Adrenal gland (tissue), 19 donors: Measurements from ENCODE around the gene CSRP1. TPM values are rescaled to one million over a fixed set of nuclear protein-coding genes. Genes with fewer than 3 reads are reported as not detected.

Experiments used
- DNase-seq, 7 donors: peaks; one replicate each; pipeline ENCODE4 v3.0.0-alpha.2; 2019 to 2020
- H3K27ac ChIP-seq, 5 donors: fragments of 200-600 bp; sonication (generic) in 4 of 5; 1 replicate in 3 of 5; 2 replicates in 2 of 5; pipeline versions ENCODE4 v1.5.1 to v1.8.0; 2016 to 2020; ENCODE audit warnings: mild to moderate bottlenecking in 1 of 5
- H3K27me3 ChIP-seq: fragments of 200-600 bp; 2 replicates; pipeline ENCODE4 v1.8.0; 2021
- H3K36me3 ChIP-seq, 2 donors: fragments of 200-600 bp; replicated peaks in 1 of 2; 1 replicate in 1 of 2; 2 replicates in 1 of 2; pipeline versions ENCODE4 v1.5.1 to v1.8.0; 2018 to 2022
- H3K4me1 ChIP-seq, 2 donors: fragments of 200-600 bp; replicated peaks in 1 of 2; 1 replicate in 1 of 2; 2 replicates in 1 of 2; pipeline versions ENCODE4 v1.5.1 to v1.8.0; 2018 to 2021
- H3K4me3 ChIP-seq, 4 donors: fragments of 200-600 bp; sonication (generic) in 3 of 4; one replicate each; pipeline ENCODE4 v1.5.1; 2016 to 2018
- H3K9me3 ChIP-seq, 3 donors: fragments of 200-600 bp; sonication (generic) in 1 of 3; replicated peaks in 1 of 3; 1 replicate in 2 of 3; 2 replicates in 1 of 3; pipeline versions ENCODE4 v1.5.1 to v1.8.0; 2016 to 2021
- CTCF ChIP-seq, 6 experiments: fragments of 450-650 bp in 4 of 6; fragments of 200-600 bp in 2 of 6; sonication (generic) in 1 of 6; IDR thresholded peaks; 1 replicate in 5 of 6; 2 replicates in 1 of 6; pipeline versions ENCODE4 v1.5.1 to v1.8.0; 2016 to 2021; ENCODE audit warnings: antibody characterized with exemption in 6 of 6, mild to moderate bottlenecking in 2 of 6, moderate library complexity in 1 of 6
- POLR2A ChIP-seq, 2 donors: fragments of 450-650 bp; IDR thresholded peaks; one replicate each; pipeline ENCODE4 v1.6.1; 2017; ENCODE audit warnings: antibody characterized with exemption in 2 of 2, mild to moderate bottlenecking in 2 of 2, moderate library complexity in 1 of 2
- whole genome bisulfite sequencing, 4 donors: extraction: QIAGEN DNeasy Blood & Tissue Kit in 2 of 4; methylation state at CpG; one replicate each; pipeline versions ENCODE4 v1.1.5 to v1.1.7; 2013 to 2017; 5-methylcytosine and 5-hydroxymethylcytosine counted together
- intact Hi-C, 2 donors: fragments of 100-400 bp; cut with DNase I; formaldehyde crosslinking; loops; one replicate each; pipeline versions ENCODE4 v1.14.1 to v1.15.0; 2022 to 2023
- long read RNA-seq, 10 donors: library from polyadenylated mRNA in 3 of 10; unstranded in 2 of 10; stranded (forward) in 1 of 10; transcript quantifications; one replicate each; pipeline ENCODE4 v2.0.0 and lab custom pipeline, GENCODE V29; 2021 to 2026
- polyA plus RNA-seq, 3 donors: library from polyadenylated mRNA; stranded (reverse); fragments of 200-250 nt in 2 of 3; fragments of 350-450 nt in 1 of 3; fragmentation: Illumina TruSeq in 1 of 3; extraction: RNeasy Lipid Tissue Mini Kit (QIAGEN cat#74804) in 1 of 3; gene quantifications; one replicate each; pipeline ENCODE4 v1.2.3, GENCODE V29; 2013 to 2014
- total RNA-seq, 9 donors: library from RNA; depleted of rRNA in 4 of 9; stranded (reverse); fragments of >200 nt in 4 of 9; fragments of 120-200 nt in 1 of 9; fragmentation: NEBNext Ultra II Directional in 1 of 9; extraction: Animal tissue kit (Norgen Biotek cat#: 25700) in 1 of 9; gene quantifications; one replicate each; pipeline versions ENCODE4 v1.1.0 to v1.2.4, GENCODE V29; 2013 to 2023
- donor health status: healthy with polysubstance abuse.
- donor health status: Bipolar disorder and iron deficiency.
- donor health status: DM: yes; HTN: yes; CAD: no.
- donor health status: DM: no; HTN: no; CAD: no.
- donor health status: DM: no; HTN: no; CAD: no.
- donor health status: DM: yes; HTN: yes; CAD: no.

Gene CSRP1
- total RNA-seq (100 to 1,000 TPM in 5 of 9 donors, 10 to 100 TPM in 4; 30.5 to 470 (median 121) TPM), polyA plus RNA-seq (100 to 1,000 TPM in 2 of 3 donors, 10 to 100 TPM in 1; 85.6 to 159 (median 156) TPM)
- long read RNA-seq, donor 1, partial matches to known transcripts, result 0 of 4 reads
- long read RNA-seq, donor 1, other reads (novel, unspliced or antisense), result 0 of 4 reads
- long read RNA-seq, donor 2, full-length matches to known transcripts, result 7 of 7 reads
- long read RNA-seq, donor 2, partial matches to known transcripts, result 0 of 7 reads
- long read RNA-seq, donor 2, other reads (novel, unspliced or antisense), result 0 of 7 reads
- long read RNA-seq, donor 3, partial matches to known transcripts, result 0 of 2 reads
- long read RNA-seq, donor 3, other reads (novel, unspliced or antisense), result 0 of 2 reads
- long read RNA-seq, donor 4, transcript CSRP1-201 (6 exons, 1,952 nt), result major isoform, 22 of 27 reads
- long read RNA-seq, donor 4, partial matches to known transcripts, result 1 of 27 reads
- long read RNA-seq, donor 4, other reads (novel, unspliced or antisense), result 4 of 27 reads
- long read RNA-seq, donor 5, full-length matches to known transcripts, result 210 of 221 reads
- long read RNA-seq, donor 5, partial matches to known transcripts, result 0 of 221 reads
- long read RNA-seq, donor 5, other reads (novel, unspliced or antisense), result 11 of 221 reads
- long read RNA-seq, donor 6, full-length matches to known transcripts, result 117 of 135 reads
- long read RNA-seq, donor 6, partial matches to known transcripts, result 3 of 135 reads
- long read RNA-seq, donor 6, other reads (novel, unspliced or antisense), result 15 of 135 reads
- long read RNA-seq, donor 7, full-length matches to known transcripts, result 3 of 3 reads
- long read RNA-seq, donor 7, partial matches to known transcripts, result 0 of 3 reads
- long read RNA-seq, donor 7, other reads (novel, unspliced or antisense), result 0 of 3 reads
- long read RNA-seq, donor 8, full-length matches to known transcripts, result 12 of 12 reads
- long read RNA-seq, donor 8, partial matches to known transcripts, result 0 of 12 reads
- long read RNA-seq, donor 8, other reads (novel, unspliced or antisense), result 0 of 12 reads
- long read RNA-seq, donor 9, full-length matches to known transcripts, result 2 of 2 reads
- long read RNA-seq, donor 9, partial matches to known transcripts, result 0 of 2 reads
- long read RNA-seq, donor 9, other reads (novel, unspliced or antisense), result 0 of 2 reads
- long read RNA-seq, donor 10, full-length matches to known transcripts, result 4 of 4 reads
- long read RNA-seq, donor 10, partial matches to known transcripts, result 0 of 4 reads
- long read RNA-seq, donor 10, other reads (novel, unspliced or antisense), result 0 of 4 reads

GRCh38 chr1:201506557-201507359 lies at the start of gene CSRP1:
CSRP1 (minus strand) TSS chr1:201507123; CDS start chr1:201496303, 10,820 bp downstream.
- no peaks in the 10 kb centered on the region for H3K36me3 ChIP-seq
- TF ChIP-seq CTCF (IDR thresholded peaks at IDR 0.05) (peak in 1 of 6 experiments; percentile 3), POLR2A (IDR thresholded peaks at IDR 0.05) (peak; percentile 67 to 86)
- H3K4me3 ChIP-seq, result peak within 1 kb of the TSS in 3 of 4 donors; percentile 47 to 71 (median 50)
- H3K4me1 ChIP-seq, result peaks cover 0 to 36% of the 10 kb centered on the region in 2 donors
- DNase-seq, result peak; percentile 71 to 89 (median 77)
- H3K9me3 ChIP-seq, result no peaks in the 10 kb centered on the region
- WGBS, 4 donors, result 3 to 25% (median 5%) methylated on average over 2 to 71 of the region's 71 CpGs
- intact Hi-C loops, result no loop called here
- H3K27ac ChIP-seq, result peak within 1 kb of the TSS; percentile 26 to 92 (median 74)
- no peaks in the 10 kb centered on the region for H3K27me3 ChIP-seq

GRCh38 chr1:201555593-201555945 lies 48.6 kb upstream of the CSRP1 start:
- peak in 1 of 7 donors; percentile 52 for DNase-seq
- 63 to 67% (median 64%) methylated on average over 9 of the region's 9 CpGs for whole genome bisulfite sequencing, 4 donors
- TF ChIP-seq POLR2A (IDR thresholded peaks at IDR 0.05) (no peak), CTCF (IDR thresholded peaks at IDR 0.05) (no peak)
- H3K36me3 ChIP-seq, result no peaks in the 10 kb centered on the region
- peaks cover 0 to 10% of the 10 kb centered on the region in 2 donors for H3K4me1 ChIP-seq
- peak overlapping the region in 2 of 5 donors; percentile 15 to 64 for H3K27ac ChIP-seq
- H3K9me3 ChIP-seq, result no peaks in the 10 kb centered on the region
- no peaks in the 10 kb centered on the region for H3K27me3 ChIP-seq
- intact Hi-C loops, result loop anchor here in 1 of 2 donors (5.0 kb wide), 1 partner anchor 237 kb away; no protein-coding TSS in a partner anchor
- no peak overlapping the region for H3K4me3 ChIP-seq

GRCh38 chr1:201554789-201555592 lies 48.1 kb upstream of the CSRP1 start:
- intact Hi-C loops, result loop anchor here in 1 of 2 donors (5.0 kb wide), 1 partner anchor 237 kb away; no protein-coding TSS in a partner anchor
- 81 to 88% (median 85%) methylated on average over 7 of the region's 7 CpGs for WGBS, 4 donors
- peaks cover 0 to 10% of the 10 kb centered on the region in 2 donors for H3K4me1 ChIP-seq
- no peaks in the 10 kb centered on the region for H3K9me3 ChIP-seq
- no peaks in the 10 kb centered on the region for H3K36me3 ChIP-seq
- TF ChIP-seq CTCF (IDR thresholded peaks at IDR 0.05), result no peak
- no peak for TF ChIP-seq POLR2A (IDR thresholded peaks at IDR 0.05)
- no peaks in the 10 kb centered on the region for H3K27me3 ChIP-seq
- H3K27ac ChIP-seq, result peak overlapping the region in 2 of 5 donors; percentile 15 to 64
- DNase-seq, result peak in 1 of 7 donors; percentile 44
- no peak overlapping the region for H3K4me3 ChIP-seq
